LNCAP (cell line): ENCODE measurements around the gene RNF220.

Experiments
- CTCF ChIP-seq: fragments of 450-650 bp; IDR thresholded peaks from 2 replicates; pipeline ENCODE4 v1.5.1; 2017; ENCODE audit warnings: mild to moderate bottlenecking

The RNF220 gene

DNA sequence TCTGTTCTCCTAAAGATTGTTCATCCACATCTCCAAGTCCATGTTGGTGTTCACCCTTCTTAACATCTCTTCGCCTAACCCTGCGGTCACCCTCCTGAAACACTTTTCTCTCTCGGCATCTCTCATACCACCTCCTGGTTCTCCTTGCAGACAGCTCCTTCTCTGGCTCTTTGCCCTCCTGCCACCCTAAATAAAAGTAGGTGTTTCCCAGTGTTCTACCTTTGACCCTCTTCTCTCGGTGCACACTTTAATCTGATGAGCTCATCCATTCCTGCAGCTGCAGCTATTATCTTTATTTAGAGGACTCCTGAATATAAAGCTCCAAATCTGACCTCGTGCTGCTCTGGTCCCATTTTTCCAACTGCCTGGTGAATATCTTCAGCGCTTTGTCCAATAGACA lies 142.3 kb downstream of the RNF220 start:
- no peak for TF ChIP-seq CTCF

DNA sequence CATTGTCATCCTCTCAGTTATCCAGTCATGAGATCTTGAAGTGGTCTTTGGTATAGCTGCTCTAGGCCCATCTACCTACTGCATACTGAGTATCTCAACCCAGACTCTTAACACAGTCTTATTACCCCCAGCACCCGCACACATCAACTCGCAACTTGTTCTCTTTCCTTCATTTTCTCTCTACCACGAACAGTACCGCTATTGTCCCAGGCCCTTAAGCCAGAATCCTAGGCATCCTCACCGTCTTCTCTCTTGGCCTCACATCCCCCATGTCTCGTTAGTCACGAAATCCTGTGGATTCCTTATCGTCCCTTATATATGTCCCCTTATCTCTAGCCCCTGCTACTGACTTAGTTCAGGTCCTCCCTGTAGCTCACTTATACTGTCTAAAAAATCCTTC lies 142.8 kb downstream of the RNF220 start:
- no peak for TF ChIP-seq CTCF

DNA sequence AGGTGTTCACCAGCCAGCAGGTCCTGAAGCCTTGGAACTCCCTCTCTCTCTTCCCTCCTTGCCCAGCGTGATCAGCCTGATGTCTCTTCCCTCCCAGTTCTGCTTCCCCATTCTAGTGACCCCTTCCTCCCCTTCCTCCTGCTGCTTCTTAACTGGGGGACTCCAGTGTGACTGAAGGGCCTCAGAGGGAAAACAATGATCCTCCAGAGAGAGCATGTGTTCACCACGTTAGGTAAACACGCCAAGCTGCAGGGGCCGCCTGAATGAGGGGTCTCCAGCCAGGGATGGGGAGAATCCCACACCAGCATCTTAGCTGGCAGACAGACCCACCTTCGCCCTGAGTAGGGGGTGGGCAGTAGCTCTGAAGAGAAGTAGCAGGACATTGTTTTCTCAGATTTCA lies 144.5 kb downstream of the RNF220 start:
- TF ChIP-seq CTCF = no peak

GRCh38 chr1:44553127-44553758 lies 148.2 kb downstream of the RNF220 start:
- TF ChIP-seq CTCF = no peak

- TF ChIP-seq CTCF = no peak
Measured at GRCh38 chr1:44553771-44554170, 148.7 kb downstream of the RNF220 start.

GRCh38 chr1:44554706-44555105 lies 149.7 kb downstream of the RNF220 start:
- TF ChIP-seq CTCF = no peak

- TF ChIP-seq CTCF = no peak
Measured at GRCh38 chr1:44557778-44558177, 152.7 kb downstream of the RNF220 start.

DNA sequence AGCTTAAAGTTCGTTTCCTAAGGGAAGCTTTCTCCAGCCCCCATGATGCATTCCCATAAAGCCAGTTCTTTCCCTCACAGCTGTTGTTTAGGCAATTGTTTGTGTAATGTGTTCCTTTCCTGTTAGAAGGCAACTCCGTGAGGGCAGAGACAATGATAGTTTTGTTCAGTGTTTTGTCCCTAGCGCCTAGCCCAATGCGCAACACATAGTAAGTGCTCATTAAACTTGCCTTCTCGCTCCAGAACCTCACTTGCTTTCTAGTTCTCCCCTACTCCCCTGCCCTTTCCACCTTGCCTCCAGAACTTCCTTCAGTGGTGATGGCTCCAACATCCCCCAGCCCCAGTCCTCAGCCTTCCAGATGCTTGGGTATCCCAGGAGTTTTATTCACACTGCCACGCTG lies 153.8 kb downstream of the RNF220 start:
- TF ChIP-seq CTCF = no peak
